ENCODE results near the gene TRIB2. TPM values are rescaled to one million over a fixed set of nuclear protein-coding genes. Genes with fewer than 3 reads are reported as not detected.
A peak's percentile ranks its signal among the peaks of the same experiment; 100 is the strongest.

The TRIB2 gene
- total and polyA plus RNA-seq, 9 of the 15 experiments (the other 6 are each of a cell fraction or from before 2014, with no cell fraction given) = 9.0 to 39.0 (median 26.3) TPM

DNA sequence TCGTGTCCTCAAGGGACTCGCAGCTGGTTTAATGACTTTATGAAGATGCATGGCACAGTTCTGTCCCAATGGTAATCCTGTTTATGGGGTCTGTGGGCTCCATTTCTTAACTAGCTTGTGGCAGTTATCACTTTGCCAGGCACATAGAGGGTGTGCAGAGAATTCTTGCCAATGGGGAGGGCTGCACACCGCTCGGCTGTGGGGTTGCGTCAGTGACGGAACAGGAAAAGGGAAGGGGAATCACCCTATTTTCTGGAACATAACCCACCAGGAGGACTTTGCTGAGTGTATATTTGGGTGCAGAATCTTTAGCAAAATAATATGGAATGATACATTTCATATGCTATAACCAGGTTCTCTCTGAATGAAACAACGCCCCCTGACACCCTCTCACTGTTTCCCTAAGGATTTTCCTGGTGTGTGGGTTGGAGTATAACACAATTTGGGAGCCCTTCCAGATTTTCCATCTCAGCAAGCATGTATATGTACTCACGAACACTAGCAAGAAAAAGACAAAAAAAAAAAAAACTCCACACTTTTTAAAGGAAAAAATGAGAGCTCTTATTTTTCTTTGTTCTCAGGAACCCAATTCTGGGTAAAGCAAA lies 43.9 kb upstream of the TRIB2 start (continued):
- TF ChIP-seq PHB (CRISPR knock-in tag; IDR thresholded peaks at IDR 0.05) (no peak), SUPT5H (IDR thresholded peaks at IDR 0.05) (no peak)

DNA sequence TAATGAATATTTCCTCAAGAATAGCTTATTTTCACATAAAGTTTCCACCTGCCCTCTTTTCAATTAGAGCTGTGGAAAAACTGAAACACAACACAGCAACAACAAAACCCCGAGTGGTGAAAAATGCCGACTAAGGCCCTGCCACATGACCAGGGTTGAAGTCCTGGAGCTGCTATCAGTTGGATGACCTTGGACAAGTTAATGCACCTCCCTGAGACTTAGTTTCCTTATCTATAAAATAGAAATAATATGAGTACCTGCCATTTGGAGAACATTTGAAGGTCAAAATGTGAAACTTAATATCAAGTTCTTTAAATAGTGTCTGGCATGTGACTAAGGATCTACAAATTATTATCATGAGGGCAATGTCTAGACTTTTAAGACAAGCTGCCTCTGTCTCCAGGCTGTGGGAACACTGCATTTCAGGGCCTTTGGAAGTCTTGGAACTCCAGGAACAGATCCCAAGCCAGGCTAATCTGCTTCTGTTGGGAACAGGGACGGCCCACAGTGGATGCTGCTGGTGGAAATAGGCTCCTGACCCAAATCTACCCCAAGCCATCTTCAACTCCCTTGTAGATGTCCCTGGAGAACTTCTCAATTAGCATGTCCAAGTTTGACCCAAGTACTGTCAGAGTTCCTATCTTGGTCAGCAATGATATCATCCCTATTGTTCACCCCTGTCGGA lies 42.0 kb upstream of the TRIB2 start:
- H3K36me3 ChIP-seq (ENCODE audit: control insufficient read depth, insufficient read depth, low read length) = no peaks in the 10 kb centered on the region
- peak overlapping the region; percentile 81 for H2AFZ ChIP-seq (ENCODE audit: low read depth, low read length)
- ATAC-seq (peak; percentile 41; the same call in 1 of the 3 replicates), FAIRE-seq (no peak), DNase-seq (ENCODE audit: extremely low read depth in 1 of 4, low spot score in 3 of 4) (peak in 1 of 4 experiments; percentile 24)
- H3K9ac ChIP-seq (ENCODE audit: insufficient read depth in 1 of 2, low read depth in 2 of 2, low read length in 2 of 2) = no peak overlapping the region
- peak overlapping the region; percentile 51; the same call in 2 of the 3 replicates for H3K27ac ChIP-seq (ENCODE audit: extremely low read depth, low read depth, low read length)
- no peak overlapping the region for H3K4me3 ChIP-seq
- BruUV-seq (replicated peaks) = no TSS peak
- peaks cover 10 to 18% of the 10 kb centered on the region in 2 experiments for H3K4me1 ChIP-seq (replicated peaks in 1 of 2; ENCODE audit: control insufficient read depth in 2 of 2, insufficient read depth in 2 of 2, low read length in 2 of 2)
- no peaks in the 10 kb centered on the region for H3K9me1 ChIP-seq (ENCODE audit: control insufficient read depth, insufficient read depth, low read length)
- H3K27me3 ChIP-seq (ENCODE audit: control insufficient read depth in 2 of 2, insufficient read depth in 2 of 2, low read length in 2 of 2) = no peaks in the 10 kb centered on the region
- intact Hi-C loops (cut with micrococcal nuclease) = loop anchor here (5.0 kb wide), 1 partner anchor 43 kb away; the partner anchor contains the start of gene TRIB2
- H4K20me1 ChIP-seq (replicated peaks; ENCODE audit: control insufficient read depth, insufficient read depth, low read length) = no peaks in the 10 kb centered on the region
- peak overlapping the region; percentile 64 for H3K4me2 ChIP-seq (ENCODE audit: insufficient read depth, low read length)
- 35% methylated on average over 4 of the region's 4 CpGs for WGBS (ENCODE audit: insufficient coverage, low coverage, missing lambda C conversion rate)
- H3K79me2 ChIP-seq (ENCODE audit: control insufficient read depth, insufficient read depth, low read length) = no peaks in the 10 kb centered on the region
- in situ Hi-C loops (cut with MboI) = no loop called here
- peaks cover 2% of the 10 kb centered on the region; the same call in 1 of the 2 replicates for H3K9me3 ChIP-seq (replicated peaks; ENCODE audit: control insufficient read depth, insufficient read depth, low read depth, low read length)
- ChIA-PET CTCF (ENCODE audit: low intra/inter-chr PET ratio) (no interaction called here), POLR2A (interaction anchor here (0.7 to 1.3 kb wide), 5 partner anchors 9 to 344 kb away, joined by 3 to 4 read pairs (median 3); partner anchors contain the start of gene TRIB2)
- no peak for TF ChIP-seq NR0B1 (IDR thresholded peaks at IDR 0.05; ENCODE audit: partially characterized antibody)
- TF ChIP-seq NR2C1 (IDR thresholded peaks at IDR 0.05) = no peak
- 0 out of 2 replicates have a peak, but pooled peaks have one; percentile 23 for TF ChIP-seq NR2C1 (tag; IDR thresholded peaks at IDR 0.05)
- 0 out of 2 replicates have a peak, but pooled peaks have one; percentile 26 for TF ChIP-seq NFE2 (IDR thresholded peaks at IDR 0.05; ENCODE audit: low read depth)
- no peak for TF ChIP-seq E2F3 (CRISPR knock-in tag; IDR thresholded peaks at IDR 0.05)
